Endothelial cell of umbilical vein (primary cell): ENCODE data around the gene MRM2.

Experiments used
- EZH2 ChIP-seq: IDR thresholded peaks from 2 replicates; pipeline ENCODE4 v1.6.1; 2012; ENCODE audit warnings: borderline replicate concordance, low read depth, mild to moderate bottlenecking, moderate library complexity, low read length, inconsistent platforms; ENCODE audit not compliant: severe bottlenecking
- FOS ChIP-seq: IDR thresholded peaks from 2 replicates; pipeline ENCODE4 v1.6.1; 2011; ENCODE audit warnings: mild to moderate bottlenecking, low read length, moderate library complexity, borderline replicate concordance; ENCODE audit not compliant: insufficient read depth
- JUN ChIP-seq: IDR thresholded peaks from 2 replicates; pipeline ENCODE4 v1.6.1; 2011; ENCODE audit warnings: borderline replicate concordance, low read depth; ENCODE audit not compliant: insufficient read length, insufficient read depth
- MAX ChIP-seq: IDR thresholded peaks from 2 replicates; pipeline ENCODE4 v1.6.1; 2011; ENCODE audit not compliant: insufficient read depth, insufficient read length
- MYC ChIP-seq: IDR thresholded peaks from one replicate; pipeline ENCODE4 v1.6.1; 2011; ENCODE audit warnings: mild to moderate bottlenecking, low read depth, low read length
- POLR2A ChIP-seq: IDR thresholded peaks from 2 replicates; pipeline ENCODE4 v1.6.1; 2012; ENCODE audit warnings: low read depth, mild to moderate bottlenecking, control low read depth, low read length
- POLR2AphosphoS5 ChIP-seq: IDR thresholded peaks from 2 replicates; pipeline ENCODE4 v1.6.1; 2012; ENCODE audit warnings: low read depth, mild to moderate bottlenecking, control low read depth, low read length, moderate library complexity; ENCODE audit not compliant: insufficient read depth
- TF ChIP-seq, protein P1 (sequence below), 2 donors: IDR thresholded peaks; 1 replicate in 1 of 2; 2 replicates in 1 of 2; pipeline ENCODE4 v1.5.1; 2011; ENCODE audit warnings: low read length in 2 of 2, mild to moderate bottlenecking in 2 of 2, moderate library complexity in 2 of 2, control low read depth in 1 of 2, inconsistent platforms in 1 of 2, low read depth in 1 of 2; ENCODE audit not compliant: insufficient read depth in 1 of 2; ENCODE audit errors: extremely low read depth in 1 of 2

- TF ChIP-seq, protein P1, sequence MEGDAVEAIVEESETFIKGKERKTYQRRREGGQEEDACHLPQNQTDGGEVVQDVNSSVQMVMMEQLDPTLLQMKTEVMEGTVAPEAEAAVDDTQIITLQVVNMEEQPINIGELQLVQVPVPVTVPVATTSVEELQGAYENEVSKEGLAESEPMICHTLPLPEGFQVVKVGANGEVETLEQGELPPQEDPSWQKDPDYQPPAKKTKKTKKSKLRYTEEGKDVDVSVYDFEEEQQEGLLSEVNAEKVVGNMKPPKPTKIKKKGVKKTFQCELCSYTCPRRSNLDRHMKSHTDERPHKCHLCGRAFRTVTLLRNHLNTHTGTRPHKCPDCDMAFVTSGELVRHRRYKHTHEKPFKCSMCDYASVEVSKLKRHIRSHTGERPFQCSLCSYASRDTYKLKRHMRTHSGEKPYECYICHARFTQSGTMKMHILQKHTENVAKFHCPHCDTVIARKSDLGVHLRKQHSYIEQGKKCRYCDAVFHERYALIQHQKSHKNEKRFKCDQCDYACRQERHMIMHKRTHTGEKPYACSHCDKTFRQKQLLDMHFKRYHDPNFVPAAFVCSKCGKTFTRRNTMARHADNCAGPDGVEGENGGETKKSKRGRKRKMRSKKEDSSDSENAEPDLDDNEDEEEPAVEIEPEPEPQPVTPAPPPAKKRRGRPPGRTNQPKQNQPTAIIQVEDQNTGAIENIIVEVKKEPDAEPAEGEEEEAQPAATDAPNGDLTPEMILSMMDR (IDR thresholded peaks at IDR 0.05; ENCODE audit: extremely low read depth in 1 of 2, insufficient read depth in 1 of 2, low read depth in 1 of 2, low read length in 2 of 2): no peak
- TF ChIP-seq POLR2AphosphoS5 (no peak), POLR2A (no peak), JUN (no peak), EZH2 (no peak), MAX (no peak), MYC (no peak), FOS (no peak)
Measured at GRCh38 chr7:2225830-2226229, 16.2 kb downstream of the MRM2 start.
